NCI-H345 treated with DMSO at 0.1 percent for 48 hours (cell line): ENCODE data around the gene AOPEP.
A peak's percentile ranks its signal among the peaks of the same experiment; 100 is the strongest.

ENCODE experiments used
- DNase-seq: peaks from one replicate; lab custom pipeline; 2025; ENCODE audit not compliant: unreplicated experiment; lab: John Stamatoyannopoulos, UW

The AOPEP gene

GRCh38 chr9:95029720-95030119 is 303.2 kb downstream of the AOPEP start:
- no peak for DNase-seq

GRCh38 chr9:95030344-95030743 is 303.8 kb downstream of the AOPEP start:
- DNase-seq: no peak

- no peak for DNase-seq
Observed at GRCh38 chr9:95030920-95031642, 304.6 kb downstream of the AOPEP start.

GRCh38 chr9:95031711-95032461 is 305.4 kb downstream of the AOPEP start:
- peak; percentile 81 for DNase-seq

DNA sequence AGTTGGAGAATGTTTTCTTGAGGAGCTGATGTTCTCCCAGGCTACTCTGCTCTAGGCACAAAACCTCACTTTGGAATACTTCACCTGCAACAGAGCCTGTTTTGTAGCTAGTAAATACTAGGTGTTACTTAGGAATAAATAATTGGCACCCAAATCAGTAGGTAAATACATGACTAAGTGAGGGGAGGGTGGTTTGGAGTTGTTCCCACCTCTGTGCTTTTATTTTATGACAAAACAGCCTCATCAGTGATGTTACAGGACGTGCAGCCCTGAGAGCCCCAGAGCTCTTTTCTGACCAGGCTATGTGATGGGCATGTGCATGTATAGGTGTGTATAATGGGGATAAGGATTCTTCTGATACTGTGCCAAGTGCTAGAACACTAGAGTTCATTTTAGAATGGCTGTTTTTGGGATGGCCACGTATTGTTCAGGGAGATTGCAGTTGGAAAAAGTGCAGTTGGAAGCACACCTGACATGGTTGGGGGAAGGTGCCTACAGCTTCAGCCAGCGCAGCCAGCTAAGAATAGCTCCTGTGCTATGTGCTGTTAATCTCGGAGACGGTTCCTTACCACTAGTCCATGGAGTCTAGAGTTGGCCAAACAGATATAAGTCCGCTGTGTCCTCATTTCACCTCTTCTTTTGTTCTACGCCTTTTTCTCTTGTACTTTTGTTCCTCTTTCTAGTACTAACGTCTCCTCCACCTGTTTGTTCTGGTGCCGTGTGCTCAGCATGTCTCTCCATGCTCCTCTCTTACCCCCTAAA is 306.3 kb downstream of the AOPEP start:
- DNase-seq: peak; percentile 63

DNA sequence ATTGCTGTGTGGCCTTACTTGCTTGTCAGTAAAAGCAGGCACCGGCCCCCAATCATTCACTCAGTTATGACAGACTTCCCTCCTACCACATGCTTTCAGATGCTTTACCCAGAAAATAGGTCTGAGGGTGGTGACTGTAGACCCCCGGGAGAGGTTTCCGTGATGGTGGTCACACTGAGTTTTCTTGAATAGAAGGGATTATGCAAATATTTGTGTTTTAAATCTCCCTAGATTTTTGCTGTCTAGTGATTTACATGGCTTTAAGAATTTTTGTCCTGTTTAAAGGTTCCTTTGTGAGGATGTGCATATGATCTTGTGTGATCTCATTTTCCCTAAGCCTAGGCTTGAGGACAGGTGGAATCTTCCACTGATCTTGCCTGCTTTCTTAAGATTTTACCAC is 309.3 kb downstream of the AOPEP start:
- no peak for DNase-seq

GRCh38 chr9:95036676-95037075 is 310.2 kb downstream of the AOPEP start:
- DNase-seq: no peak

GRCh38 chr9:95037789-95038521 is 311.5 kb downstream of the AOPEP start:
- DNase-seq: no peak

GRCh38 chr9:95038666-95039065 is 312.2 kb downstream of the AOPEP start:
- no peak for DNase-seq

- no peak for DNase-seq
Observed at GRCh38 chr9:95040106-95040505, 313.6 kb downstream of the AOPEP start.

GRCh38 chr9:95043826-95044225 is 317.3 kb downstream of the AOPEP start:
- no peak for DNase-seq

DNA sequence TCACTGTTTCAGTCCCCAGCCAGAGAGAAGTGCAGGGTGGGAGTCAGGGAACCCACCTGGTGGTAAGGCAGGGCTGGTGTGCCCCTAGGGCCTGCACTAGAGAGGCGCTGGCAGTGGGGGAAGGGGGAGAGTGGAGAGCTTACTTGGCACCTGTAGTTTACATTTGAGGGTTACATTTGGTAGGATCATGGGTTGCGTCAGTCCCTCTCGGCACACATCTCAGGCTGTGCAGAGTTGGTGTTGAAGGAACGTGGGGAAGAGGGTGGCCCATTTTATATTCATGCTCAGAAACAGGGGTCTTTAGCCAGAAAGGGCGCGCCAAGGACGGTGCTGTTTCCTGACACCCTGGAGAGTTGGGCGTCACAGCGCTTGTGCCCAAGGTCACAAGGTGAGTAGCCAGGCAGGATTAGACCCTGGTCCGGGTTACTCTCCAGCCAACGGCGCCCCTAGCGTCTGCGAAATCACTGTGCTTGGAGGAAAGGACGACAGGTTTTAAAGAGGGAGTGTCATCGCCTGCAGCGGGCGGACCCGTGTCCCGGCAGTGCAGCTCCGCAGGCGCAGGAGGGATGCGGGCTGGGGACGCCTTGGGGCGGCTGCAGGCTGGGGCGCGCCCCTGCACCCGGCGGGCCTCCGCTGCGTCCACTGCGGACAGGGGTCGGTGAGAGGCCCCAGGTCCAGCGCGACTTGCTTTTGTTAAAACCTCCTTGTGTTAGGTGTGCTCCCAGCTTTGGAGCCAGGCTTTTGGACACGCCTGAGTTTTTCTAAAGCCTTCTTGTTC is 318.4 kb downstream of the AOPEP start:
- no peak for DNase-seq

GRCh38 chr9:95045751-95046150 is 319.3 kb downstream of the AOPEP start:
- DNase-seq: no peak

- no peak for DNase-seq
Observed at GRCh38 chr9:95047452-95048224, 321.1 kb downstream of the AOPEP start.

DNA sequence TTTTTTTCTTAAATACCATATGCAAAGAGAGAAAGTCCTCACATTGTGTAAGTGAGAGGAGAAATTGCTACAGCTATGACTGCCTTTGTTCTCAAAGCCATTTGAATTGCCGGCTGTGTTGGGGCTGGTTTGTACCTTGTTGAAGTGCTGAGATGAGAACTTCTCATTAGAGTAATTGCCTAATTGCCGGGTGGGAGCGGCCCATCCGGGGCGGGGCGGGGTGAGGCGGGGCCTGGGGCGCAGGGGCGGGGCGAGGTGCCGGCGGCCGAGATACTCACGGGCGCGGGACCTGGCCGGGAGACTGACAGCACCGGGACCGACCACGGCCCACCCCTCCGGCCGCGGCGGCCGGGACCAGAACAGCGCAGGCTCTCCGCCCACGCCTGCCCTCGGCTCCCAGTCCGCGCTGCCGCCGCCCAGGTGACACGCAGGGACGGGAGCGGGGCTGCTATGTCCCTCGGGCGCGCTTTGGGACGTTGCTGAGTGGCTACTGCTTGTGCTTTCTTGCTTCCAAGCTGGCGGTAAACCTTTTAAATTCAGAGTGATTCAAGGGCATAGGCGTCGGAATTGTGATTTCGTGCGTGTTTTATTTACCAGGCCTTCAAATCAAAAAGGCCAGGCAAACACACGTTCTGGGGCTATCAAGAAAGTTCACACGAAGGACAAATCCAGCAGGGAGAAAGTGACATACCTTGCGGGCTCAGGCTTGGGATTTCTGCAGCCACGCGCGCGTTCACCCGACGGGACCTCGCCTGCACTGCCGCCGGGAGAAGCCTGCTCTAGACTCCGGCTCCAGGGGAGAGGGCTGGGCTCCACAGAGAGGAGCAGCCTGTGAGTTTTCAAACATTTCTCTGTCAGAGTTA is 322.0 kb downstream of the AOPEP start:
- DNase-seq: no peak

DNA sequence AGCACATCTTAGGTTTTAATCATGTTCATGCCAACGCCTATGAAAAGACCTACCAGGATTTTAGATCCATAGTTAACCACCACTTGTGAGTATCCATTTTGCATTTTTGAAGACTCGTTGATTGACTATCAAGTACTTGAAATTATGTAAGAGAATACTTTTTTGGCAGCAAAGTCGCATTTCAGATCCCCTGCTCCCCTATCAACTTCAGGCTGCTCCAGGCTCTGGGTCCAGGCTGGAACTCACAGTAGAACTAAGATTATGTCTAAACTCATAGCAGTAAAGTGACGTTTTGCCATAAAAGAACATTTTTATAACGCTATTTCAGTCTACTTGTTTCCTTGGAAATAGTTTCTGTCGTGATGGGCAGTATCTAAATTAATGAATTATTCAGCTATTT is 323.3 kb downstream of the AOPEP start:
- DNase-seq: no peak

GRCh38 chr9:95053611-95054570 is 327.4 kb downstream of the AOPEP start:
- DNase-seq: no peak
